Measurements from ENCODE around the gene LRRK1. TPM values are rescaled to one million over a fixed set of nuclear protein-coding genes. Genes with fewer than 3 reads are reported as not detected.

Gene LRRK1
- total RNA-seq, 3 donors from 2014 or later (not counting 1 experiment from before 2014, with no cell fraction given), result 1.2 to 5.5 (median 3.2) TPM

DNA sequence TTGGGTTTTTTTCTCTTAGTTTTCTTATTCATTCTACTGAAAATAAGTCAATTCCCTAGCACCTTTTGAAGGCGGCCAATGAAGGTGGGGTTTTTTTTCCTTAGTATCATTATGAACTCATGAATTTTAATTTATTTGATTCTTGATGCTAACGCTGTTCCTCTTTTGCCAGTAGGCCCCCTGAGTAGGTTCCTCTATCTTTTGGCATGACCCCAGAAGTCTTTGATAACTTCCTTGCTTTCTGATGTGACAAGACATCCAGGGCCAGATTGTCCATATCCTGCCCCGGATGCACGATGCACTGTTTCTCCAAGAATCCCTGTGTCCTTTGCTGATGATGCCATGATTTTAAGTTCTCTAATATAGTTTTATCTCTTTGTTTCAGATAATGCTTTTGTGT is 20.6 kb downstream of the LRRK1 start:
- no peak overlapping the region for H3K4me3 ChIP-seq (ENCODE audit: low read length)
- no peaks in the 10 kb centered on the region for H3K4me1 Mint-ChIP-seq
- ATAC-seq (no peak), DNase-seq (no peak)
- WGBS (ENCODE audit: insufficient coverage), result 21% methylated on average over 3 of the region's 4 CpGs
- no peak overlapping the region for H3K4me3 Mint-ChIP-seq
- TF ChIP-seq CTCF (IDR thresholded peaks at IDR 0.05), result no peak
- peaks cover 4% of the 10 kb centered on the region for H3K4me1 ChIP-seq (ENCODE audit: control insufficient read depth, insufficient read depth, low read length)
- H3K27ac Mint-ChIP-seq, result no peak overlapping the region
- intact Hi-C loops (cut with micrococcal nuclease), result no loop called here
- peaks cover 0 to 7% of the 10 kb centered on the region in 2 donors for H3K27me3 Mint-ChIP-seq (ENCODE audit: low read depth in 2 of 2)
- H3K36me3 Mint-ChIP-seq, result no peaks in the 10 kb centered on the region
- H3K9me3 ChIP-seq (ENCODE audit: control insufficient read depth, insufficient read depth, low read length), result no peaks in the 10 kb centered on the region
- no peaks in the 10 kb centered on the region for H3K36me3 ChIP-seq (ENCODE audit: control insufficient read depth, insufficient read depth, low read length)
- no peak overlapping the region for H3K27ac ChIP-seq (ENCODE audit: low read length)
- H3K9me3 Mint-ChIP-seq, result no peaks in the 10 kb centered on the region
- H3K27me3 ChIP-seq (ENCODE audit: control insufficient read depth, insufficient read depth, low read length), result no peaks in the 10 kb centered on the region

GRCh38 chr15:100940767-100941379 is 21.7 kb downstream of the LRRK1 start:
- ATAC-seq, result peak in 2 of 3 donors; percentile 29 to 57
- Histone ChIP-seq H3K4me1 (ENCODE audit: control insufficient read depth, insufficient read depth, low read length) (no peaks in the 10 kb centered on the region), H3K9me3 (ENCODE audit: control insufficient read depth, insufficient read depth, low read length) (no peaks in the 10 kb centered on the region), H3K4me3 (ENCODE audit: low read length) (no peak overlapping the region), H3K27me3 (ENCODE audit: control insufficient read depth, insufficient read depth, low read length) (no peaks in the 10 kb centered on the region), H3K36me3 (ENCODE audit: control insufficient read depth, insufficient read depth, low read length) (no peaks in the 10 kb centered on the region), H3K27ac (ENCODE audit: low read length) (no peak overlapping the region)
- 89% methylated on average over 2 of the region's 2 CpGs for WGBS (ENCODE audit: insufficient coverage)
- DNase-seq, result no peak
- Mint-ChIP-seq H3K4me3 (no peak overlapping the region), H3K27ac (no peak overlapping the region), H3K9me3 (no peaks in the 10 kb centered on the region), H3K27me3 (ENCODE audit: low read depth in 2 of 2) (peaks cover 0 to 3% of the 10 kb centered on the region in 2 donors), H3K36me3 (no peaks in the 10 kb centered on the region), H3K4me1 (no peaks in the 10 kb centered on the region)
- no peak for TF ChIP-seq CTCF (IDR thresholded peaks at IDR 0.05)
- intact Hi-C loops (cut with micrococcal nuclease), result no loop called here

- H3K9me3 Mint-ChIP-seq, result no peaks in the 10 kb centered on the region
- ATAC-seq (peak in 1 of 3 donors; percentile 30), DNase-seq (no peak)
- no peaks in the 10 kb centered on the region for H3K4me1 ChIP-seq (ENCODE audit: control insufficient read depth, insufficient read depth, low read length)
- H3K27ac Mint-ChIP-seq, result no peak overlapping the region
- no peak overlapping the region for H3K4me3 ChIP-seq (ENCODE audit: low read length)
- H3K36me3 ChIP-seq (ENCODE audit: control insufficient read depth, insufficient read depth, low read length), result no peaks in the 10 kb centered on the region
- no peak overlapping the region for H3K27ac ChIP-seq (ENCODE audit: low read length)
- TF ChIP-seq CTCF (IDR thresholded peaks at IDR 0.05), result no peak
- intact Hi-C loops (cut with micrococcal nuclease), result no loop called here
- H3K27me3 Mint-ChIP-seq (ENCODE audit: low read depth in 2 of 2), result peaks cover 0 to 3% of the 10 kb centered on the region in 2 donors
- H3K4me3 Mint-ChIP-seq, result no peak overlapping the region
- H3K9me3 ChIP-seq (ENCODE audit: control insufficient read depth, insufficient read depth, low read length), result no peaks in the 10 kb centered on the region
- 83% methylated on average over 10 of the region's 10 CpGs for WGBS (ENCODE audit: insufficient coverage)
- H3K27me3 ChIP-seq (ENCODE audit: control insufficient read depth, insufficient read depth, low read length), result no peaks in the 10 kb centered on the region
- no peaks in the 10 kb centered on the region for H3K4me1 Mint-ChIP-seq
- H3K36me3 Mint-ChIP-seq, result no peaks in the 10 kb centered on the region
Observed at GRCh38 chr15:100941536-100941935, 22.4 kb downstream of the LRRK1 start.

Data from natural killer cell (primary cell).